GM12875 (cell line): ENCODE measurements around the gene AMDHD2.
A peak's percentile ranks its signal among the peaks of the same experiment; 100 is the strongest.

ENCODE experiments used
- H3K4me3 ChIP-seq: one replicate; pipeline ENCODE4 v1.5.1; 2011; ENCODE audit warnings: low read depth, low read length, control low read depth
- TF ChIP-seq, protein P1 (sequence below): IDR thresholded peaks from 2 replicates; pipeline ENCODE4 v1.5.1; 2011; ENCODE audit warnings: low read depth, mild to moderate bottlenecking, control low read depth, inconsistent platforms, low read length, moderate library complexity, borderline replicate concordance; ENCODE audit not compliant: insufficient read depth

Gene AMDHD2

DNA sequence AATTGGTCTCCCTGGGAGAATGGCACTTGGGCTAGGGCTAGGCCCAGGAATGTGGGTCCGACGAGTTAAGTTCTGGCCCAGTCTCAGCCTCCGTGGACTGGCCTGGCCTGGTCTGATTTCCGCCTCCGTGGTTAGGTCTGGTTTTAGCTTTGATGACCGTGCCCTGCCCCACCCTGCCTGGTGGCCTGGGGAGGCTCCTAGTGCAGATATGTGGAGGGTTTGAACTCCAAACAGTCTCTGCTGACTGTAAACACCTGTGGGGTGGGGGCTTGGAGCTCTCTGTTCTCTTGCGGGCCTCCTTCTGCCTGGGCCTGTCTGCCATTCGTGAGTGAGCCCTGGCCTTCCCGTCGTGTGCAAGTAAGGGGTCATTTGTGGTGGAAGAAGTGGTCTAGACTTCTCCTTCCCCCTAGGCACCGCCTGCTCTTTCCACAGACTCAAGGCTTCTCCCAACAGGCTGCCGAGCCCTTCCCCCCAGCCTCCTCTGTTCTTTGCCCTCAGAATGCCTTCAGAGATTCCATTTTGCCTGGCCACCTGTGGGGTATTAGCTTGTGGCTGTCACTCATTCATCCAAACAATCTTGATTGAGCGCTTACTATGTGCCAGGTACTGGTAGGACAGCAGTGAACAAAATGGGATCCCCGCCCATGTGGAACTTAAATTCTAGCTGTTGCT lies 4.9 kb upstream of the AMDHD2 start:
- peak overlapping the region; percentile 90 for H3K4me3 ChIP-seq
- TF ChIP-seq, protein P1, sequence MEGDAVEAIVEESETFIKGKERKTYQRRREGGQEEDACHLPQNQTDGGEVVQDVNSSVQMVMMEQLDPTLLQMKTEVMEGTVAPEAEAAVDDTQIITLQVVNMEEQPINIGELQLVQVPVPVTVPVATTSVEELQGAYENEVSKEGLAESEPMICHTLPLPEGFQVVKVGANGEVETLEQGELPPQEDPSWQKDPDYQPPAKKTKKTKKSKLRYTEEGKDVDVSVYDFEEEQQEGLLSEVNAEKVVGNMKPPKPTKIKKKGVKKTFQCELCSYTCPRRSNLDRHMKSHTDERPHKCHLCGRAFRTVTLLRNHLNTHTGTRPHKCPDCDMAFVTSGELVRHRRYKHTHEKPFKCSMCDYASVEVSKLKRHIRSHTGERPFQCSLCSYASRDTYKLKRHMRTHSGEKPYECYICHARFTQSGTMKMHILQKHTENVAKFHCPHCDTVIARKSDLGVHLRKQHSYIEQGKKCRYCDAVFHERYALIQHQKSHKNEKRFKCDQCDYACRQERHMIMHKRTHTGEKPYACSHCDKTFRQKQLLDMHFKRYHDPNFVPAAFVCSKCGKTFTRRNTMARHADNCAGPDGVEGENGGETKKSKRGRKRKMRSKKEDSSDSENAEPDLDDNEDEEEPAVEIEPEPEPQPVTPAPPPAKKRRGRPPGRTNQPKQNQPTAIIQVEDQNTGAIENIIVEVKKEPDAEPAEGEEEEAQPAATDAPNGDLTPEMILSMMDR: no peak

DNA sequence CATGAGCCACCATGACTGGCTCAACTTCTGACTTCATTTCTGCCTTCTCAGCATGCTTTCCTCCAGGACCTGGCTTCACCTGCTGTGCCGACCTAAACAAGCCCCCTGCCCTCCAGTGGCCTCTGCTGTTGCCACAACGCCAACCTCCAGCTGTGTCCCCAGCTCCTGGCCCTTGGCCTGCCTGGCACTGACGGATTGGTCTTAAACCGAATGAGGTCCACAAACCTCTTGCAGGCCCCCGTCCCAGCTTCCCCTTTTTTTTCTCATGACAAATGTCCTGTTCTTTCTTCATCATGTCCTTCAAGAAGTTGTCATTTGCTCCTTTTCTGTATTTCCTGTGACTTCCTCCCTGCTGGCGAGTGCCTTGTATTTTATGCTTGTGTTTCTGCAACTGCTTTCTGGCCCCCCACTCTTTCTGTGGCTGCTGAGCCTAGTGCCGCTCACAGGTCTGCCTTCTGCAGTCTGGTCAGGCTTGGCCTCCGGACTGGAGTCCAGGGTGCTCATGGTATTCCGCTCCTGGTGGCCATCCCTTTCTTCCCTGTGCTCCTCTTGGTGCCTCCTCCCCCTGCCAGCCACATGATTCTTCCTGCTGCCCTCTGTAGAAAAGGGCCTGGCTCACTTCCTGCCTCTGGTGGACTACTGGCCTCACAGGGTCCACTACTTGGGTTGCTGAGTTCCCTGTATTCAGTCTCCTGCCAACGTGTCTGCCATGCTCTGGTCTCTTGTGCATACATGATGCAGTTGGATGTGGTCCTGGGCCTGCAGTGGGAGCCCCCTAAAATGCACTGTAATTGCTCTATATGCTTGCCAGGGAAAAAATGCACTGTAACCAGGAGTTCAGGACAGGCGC lies 3.6 kb upstream of the AMDHD2 start:
- TF ChIP-seq, protein P1: no peak
- H3K4me3 ChIP-seq: no peak overlapping the region

DNA sequence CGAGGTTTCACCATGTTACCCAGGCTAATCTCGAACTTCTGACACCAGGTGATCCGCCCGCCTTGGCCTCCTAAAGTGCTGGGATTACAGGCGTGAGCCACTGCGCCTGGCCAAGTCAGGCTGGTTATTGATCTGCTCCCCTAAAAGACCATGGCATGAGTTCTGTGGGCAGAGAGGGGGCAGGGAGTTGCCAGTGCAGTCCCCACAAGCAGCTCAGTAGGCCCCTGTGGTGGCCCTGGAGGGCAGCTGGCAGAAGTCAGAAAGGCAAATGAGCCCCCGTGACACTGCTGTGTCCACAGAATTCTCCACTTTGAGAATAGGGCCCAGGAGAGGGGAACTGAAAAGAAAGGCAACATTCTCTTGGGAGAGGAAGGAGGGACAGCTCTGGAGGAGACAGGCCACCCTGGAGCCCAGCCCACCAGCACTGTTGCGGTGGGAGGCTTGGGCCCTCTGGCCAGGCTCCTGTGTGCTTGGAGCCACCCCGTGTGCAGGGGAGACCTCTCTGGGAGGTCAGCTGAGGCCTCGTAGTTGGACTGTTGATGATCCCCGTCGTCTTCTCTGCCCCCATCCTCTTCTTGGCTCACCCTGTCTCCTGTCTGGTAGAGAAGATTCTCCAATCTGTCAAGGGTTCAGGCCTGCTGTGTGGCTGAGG lies 2.1 kb upstream of the AMDHD2 start:
- TF ChIP-seq, protein P1: no peak
- H3K4me3 ChIP-seq: no peak overlapping the region

DNA sequence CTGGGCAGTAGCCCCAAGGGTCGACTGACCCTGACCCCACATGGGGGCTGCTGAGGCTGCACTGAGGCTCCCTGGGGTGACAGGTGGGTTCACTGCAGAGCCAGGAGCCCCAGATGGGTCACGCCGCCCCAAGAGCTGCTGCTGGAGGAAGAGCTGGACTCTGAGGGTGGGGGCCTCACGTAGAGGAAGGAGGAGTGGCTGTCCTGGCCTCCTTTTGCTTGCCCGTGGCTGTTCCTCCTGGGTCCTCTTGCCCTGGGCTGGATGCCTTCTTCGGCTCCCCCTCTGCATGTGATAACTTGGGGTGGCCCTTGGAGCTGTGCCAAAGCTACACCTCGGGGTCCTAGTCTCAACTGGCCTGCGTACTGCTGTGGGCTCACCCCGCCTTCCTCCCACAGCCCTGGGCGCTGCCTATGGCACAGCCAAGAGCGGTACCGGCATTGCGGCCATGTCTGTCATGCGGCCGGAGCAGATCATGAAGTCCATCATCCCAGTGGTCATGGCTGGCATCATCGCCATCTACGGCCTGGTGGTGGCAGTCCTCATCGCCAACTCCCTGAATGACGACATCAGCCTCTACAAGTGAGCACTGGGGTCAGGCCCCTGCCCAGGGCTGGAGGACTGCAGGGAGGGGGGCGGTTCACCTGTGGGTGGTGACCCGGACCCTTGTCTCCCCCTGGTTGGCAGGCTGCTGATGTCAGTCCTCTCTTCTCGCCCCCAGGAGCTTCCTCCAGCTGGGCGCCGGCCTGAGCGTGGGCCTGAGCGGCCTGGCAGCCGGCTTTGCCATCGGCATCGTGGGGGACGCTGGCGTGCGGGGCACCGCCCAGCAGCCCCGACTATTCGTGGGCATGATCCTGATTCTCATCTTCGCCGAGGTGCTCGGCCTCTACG lies 1.1 kb upstream of the AMDHD2 start:
- H3K4me3 ChIP-seq: no peak overlapping the region
- TF ChIP-seq, protein P1: no peak

DNA sequence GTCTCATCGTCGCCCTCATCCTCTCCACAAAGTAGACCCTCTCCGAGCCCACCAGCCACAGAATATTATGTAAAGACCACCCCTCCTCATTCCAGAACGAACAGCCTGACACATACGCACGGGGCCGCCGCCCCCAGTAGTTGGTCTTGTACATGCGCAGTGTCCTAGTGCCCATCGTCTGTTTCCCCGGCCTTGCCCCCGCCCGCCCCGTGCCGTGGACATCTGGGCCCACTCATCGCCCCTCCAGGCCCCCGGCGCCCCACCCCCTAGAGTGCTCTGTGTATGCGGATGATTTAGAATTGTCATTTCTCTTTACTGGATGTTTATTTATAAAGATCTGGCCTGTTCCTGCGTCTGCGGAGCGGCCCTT lies 475 bp upstream of the AMDHD2 start:
- TF ChIP-seq, protein P1: no peak
- H3K4me3 ChIP-seq: peak overlapping the region; percentile 34

DNA sequence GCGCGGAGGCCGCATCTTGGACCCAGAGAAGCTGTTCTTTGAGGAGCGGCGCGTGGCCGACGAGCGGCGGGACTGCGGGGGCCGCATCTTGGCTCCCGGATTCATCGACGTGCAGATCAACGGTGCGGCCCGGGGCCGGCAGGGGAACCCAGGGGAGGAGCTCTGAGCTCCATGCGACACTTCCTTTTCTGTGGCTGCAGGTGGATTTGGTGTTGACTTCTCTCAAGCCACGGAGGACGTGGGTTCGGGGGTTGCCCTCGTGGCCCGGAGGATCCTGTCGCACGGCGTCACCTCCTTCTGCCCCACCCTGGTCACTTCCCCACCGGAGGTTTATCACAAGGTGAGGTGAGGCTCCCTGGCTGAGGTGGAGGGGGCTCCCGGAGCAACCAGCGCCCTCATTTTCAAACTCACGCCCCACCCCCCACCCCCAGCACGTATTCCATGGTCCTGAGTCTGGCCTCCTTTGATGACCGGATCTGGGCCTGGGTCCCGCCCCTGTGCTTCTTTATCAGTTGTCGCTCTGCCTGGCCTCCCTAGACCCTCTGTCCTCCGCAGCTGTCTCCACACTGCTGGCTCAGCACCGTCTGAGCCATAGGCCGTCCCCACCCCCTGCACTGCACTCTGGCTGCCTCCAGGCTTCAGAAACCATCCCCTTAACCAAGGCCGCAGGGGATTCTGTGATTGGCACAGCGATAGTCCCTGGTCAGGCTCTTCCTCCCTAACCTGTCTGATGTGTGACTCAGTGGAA lies 787 bp downstream of the AMDHD2 start:
- H3K4me3 ChIP-seq: peak overlapping the region; percentile 80
- TF ChIP-seq, protein P1: no peak
